ENCODE data around the gene CLCN2. TPM values are rescaled to one million over a fixed set of nuclear protein-coding genes. Genes with fewer than 3 reads are reported as not detected.
A peak's percentile ranks its signal among the peaks of the same experiment; 100 is the strongest.

The CLCN2 gene
- total RNA-seq, 1 experiment from 2014 or later = 3.5 TPM

DNA sequence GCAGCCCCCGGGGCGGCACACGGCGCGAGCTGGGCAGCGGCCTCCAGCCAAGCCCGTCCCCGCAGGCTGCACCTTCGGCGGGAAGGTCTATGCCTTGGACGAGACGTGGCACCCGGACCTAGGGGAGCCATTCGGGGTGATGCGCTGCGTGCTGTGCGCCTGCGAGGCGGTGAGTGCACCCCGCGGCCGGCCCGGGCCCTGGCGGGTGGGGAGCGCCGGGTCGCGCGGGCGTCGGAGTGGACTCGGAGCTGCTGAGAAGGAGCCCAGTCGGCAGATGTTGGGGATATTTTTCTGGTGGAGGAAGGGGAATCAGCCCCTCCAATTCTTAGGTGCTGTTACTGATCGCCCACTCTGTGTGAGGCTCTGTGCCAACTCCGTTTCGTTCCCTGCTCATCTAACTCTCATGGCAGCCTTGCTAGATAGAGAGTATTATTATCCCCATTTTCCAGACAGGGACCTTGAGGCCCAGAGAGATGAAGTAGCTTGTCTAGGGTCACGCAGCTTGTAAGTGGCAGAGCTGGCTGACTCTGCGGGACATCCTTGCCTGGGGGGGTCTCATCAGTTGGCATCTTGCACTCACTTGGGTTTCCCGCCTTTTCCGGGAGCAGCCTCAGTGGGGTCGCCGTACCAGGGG lies 19.3 kb upstream of the CLCN2 start:
- no peak for DNase-seq (ENCODE audit: low read depth)

DNA sequence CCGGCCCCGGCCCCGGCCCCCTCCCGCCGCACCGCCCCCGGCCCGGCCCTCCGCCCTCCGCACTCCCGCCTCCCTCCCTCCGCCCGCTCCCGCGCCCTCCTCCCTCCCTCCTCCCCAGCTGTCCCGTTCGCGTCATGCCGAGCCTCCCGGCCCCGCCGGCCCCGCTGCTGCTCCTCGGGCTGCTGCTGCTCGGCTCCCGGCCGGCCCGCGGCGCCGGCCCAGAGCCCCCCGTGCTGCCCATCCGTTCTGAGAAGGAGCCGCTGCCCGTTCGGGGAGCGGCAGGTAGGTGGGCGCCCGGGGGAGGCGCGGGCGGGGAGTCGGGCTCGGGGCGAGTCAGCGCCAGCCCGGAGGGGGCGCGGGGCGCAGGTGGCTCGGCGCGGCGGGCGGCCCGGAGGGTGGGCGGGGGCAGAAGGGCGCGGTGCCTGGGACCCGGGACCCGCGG lies 18.8 kb upstream of the CLCN2 start:
- peak; percentile 65 for DNase-seq (ENCODE audit: low read depth)

DNA sequence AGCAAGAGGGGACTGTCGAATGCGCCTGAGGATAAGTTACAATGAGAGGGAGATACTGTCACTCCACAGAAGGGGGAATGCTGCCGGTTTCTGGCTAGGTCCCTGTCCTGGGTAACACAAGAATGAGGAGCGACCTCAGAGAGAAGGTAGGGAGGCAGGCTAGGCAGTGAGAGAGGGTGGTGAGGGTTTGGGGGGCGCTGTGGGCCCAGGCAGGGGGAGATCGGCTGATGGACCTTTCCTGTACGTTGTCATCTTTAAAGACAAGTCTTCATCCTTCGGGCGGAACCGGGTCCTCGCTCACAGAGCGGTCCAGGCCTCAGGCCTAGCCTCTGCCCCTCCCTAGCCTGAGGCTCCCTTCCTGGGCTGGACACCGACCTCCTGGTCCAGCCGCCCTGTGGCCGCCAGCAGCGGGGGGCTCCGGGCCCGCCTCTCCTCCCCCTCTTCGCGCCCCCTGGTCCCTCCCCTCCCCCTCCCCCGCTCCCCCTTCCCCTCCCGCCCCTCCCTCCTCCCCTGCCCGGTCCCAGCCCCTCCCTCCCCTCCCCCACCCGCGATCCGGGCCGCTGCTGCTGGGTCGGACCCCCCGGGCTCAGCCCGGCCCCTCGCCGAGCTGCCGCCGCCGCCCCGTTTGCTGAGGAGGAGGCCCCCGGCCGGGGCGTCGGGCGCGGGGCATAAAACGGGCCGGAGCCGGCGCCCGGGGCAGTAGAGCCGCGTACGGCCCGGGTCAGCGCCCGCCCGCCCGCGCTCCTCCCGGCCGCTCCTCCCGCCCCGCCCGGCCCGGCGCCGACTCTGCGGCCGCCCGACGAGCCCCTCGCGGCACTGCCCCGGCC lies 18.2 kb upstream of the CLCN2 start, which contains the start of gene CHRD:
Gene CHRD (plus strand): TSS at position 697 of the 827 bp plus-strand sequence. CDS start 265 bp downstream, outside the sequence.
- no peak for DNase-seq (ENCODE audit: low read depth)

DNA sequence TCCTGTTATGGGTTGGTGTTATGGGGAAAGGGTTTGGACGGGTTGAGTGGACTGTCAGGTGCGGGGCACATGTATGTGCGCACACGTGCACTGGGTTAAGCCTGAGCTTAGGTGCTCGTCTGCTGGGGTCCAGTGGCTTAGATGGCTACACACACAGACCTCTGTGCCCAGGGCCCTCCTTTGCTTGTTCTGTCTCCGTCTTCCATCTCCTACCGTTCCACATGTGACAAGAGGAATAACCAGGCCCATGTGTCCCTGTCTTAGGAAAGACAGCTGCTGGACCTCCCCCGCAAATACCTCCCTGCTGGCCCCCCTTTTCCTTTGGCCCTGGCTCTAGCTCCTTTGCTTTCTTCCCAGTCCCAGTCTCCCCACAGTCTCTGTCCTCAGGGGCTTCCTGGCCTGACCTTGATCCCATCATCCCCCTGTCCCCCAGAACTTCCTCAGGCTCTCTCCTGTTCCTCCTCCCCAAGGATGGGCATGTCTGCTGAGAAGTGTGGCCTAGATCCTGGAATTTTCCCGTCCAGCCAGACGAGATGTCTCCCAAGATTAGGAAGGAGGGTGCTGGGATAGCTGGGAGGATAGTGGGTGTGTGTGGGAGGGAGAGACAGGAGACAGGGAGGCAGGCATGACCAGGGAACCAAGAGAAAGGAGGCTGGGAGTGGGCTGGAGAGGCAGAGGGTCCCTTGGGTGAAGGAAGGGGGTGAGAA lies 17.4 kb upstream of the CLCN2 start:
- no peak for DNase-seq (ENCODE audit: low read depth)

DNA sequence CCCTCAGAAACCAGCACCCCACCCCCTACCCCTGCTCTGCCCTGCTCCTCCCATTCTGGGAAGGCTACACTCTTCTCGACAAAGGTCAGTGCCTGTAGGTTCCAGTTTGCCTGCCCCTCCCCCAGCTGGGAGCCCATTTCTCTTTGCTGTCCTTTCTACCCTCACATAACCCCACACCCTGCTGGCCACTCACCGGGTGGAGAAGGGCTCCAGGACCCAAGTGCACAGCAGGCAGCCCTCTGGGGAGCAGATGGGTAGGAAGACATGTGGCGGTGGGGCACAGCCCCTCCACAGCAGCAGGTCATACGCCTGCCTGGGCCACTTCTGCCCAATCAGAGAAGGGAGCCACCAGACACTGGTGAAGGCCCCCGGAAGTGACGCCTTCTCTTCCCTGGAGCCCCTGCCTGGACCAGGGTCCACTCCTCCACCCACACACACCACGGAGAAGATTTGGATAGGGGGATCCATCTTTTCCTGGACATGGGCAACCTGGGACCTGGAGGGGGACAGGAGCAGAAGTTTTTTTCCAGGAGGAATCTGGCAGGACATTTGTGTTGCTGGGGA lies 16.6 kb upstream of the CLCN2 start, which contains the start of gene THPO:
Gene THPO (minus strand): TSS at position 326 of the 564 bp plus-strand sequence. CDS start 1,948 bp downstream, outside the sequence.
- DNase-seq (ENCODE audit: low read depth) = no peak

DNA sequence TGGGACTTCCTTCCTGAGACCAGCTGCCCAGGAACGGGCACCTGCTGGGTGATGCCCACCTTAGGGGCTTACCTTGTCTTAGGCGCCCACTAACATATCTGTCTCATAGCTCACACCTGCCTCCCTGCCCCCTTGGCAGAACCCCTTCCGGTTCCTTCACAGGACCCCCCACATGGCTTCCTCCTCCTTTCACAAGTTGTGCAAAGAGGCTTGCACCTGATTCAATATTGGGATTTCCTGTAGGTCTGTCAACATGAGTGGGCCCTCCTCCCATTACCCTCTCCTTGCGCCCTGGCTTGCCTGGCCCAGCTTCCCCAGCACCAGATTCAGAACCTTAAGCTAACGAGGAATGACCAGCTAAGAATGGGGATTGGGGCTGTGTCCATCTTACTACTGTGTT lies 16.0 kb upstream of the CLCN2 start:
- DNase-seq (ENCODE audit: low read depth) = no peak

DNA sequence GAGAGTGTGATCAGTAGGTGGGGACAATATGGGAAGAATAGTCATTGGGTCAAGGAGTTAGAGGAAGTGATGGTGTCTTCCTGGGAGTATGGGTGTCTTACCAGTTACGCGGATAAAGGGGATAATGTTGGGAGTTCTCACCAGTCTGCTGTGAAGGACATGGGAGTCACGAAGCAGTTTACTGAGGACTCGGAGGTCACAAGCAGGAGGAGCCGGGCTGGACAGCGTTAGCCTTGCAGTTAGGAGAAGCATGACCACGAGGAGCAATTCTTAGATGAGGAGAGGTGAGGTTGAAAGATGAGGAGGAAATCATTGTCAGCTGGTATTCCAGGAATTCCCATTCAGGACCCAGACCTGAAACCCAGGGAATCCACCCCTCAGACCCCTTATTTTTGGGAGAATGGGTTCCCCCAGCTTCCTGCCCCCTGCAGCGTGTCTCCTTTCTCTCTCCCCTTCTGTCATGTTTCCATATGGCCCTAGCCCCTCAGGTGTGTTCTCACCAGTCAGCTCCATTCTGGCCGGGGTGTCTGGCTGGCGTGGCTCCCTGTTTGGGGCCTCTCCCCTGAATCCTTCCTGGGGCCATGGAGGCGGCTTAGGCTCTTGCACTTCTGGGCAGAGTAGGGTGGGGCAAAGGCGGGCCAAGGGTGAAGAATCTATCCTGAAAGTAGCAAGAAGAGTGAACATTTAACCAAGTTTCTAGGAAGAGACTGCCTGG lies 14.5 kb upstream of the CLCN2 start:
- DNase-seq (ENCODE audit: low read depth) = no peak

DNA sequence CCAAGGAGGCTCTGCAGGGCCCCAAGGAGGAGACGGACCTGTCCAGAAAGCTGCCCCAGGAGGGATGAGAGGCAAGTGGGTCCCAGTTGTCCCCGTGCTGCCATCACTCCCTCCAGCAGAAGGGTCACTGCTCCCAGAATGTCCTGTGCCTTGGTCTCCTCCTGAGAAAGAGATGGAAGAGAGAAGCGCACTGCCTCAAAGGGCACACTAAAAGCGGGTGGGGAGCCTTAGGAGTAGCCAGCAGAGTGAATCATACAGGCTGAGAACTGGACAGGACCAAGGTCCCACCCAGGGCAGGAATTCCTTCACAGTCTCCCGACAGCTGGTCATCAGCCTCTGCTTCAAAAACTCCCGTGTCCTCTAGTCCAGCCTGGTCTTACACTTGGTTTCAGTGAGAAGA lies 12.0 kb upstream of the CLCN2 start:
- no peak for DNase-seq (ENCODE audit: low read depth)

DNA sequence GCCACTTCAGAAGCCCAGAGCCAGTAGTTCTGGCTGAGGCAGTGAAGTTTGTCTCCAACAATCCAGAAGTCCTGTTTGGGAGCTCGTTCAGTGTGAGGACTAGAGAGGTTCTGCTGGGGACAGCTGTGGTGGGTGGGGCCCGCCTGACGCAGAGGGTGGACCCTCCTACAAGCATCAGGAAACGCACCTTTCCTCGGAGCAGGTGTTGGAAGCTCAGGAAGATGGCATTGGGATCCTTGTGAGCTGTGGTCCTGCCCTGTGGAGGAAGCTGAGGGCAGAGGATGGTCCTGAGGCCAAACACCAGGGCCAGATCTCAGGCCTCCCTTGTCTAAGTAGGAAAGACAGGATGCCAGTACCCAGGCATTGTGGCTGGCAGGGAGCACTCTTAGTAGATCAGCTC lies 11.5 kb upstream of the CLCN2 start:
- DNase-seq (ENCODE audit: low read depth) = no peak

DNA sequence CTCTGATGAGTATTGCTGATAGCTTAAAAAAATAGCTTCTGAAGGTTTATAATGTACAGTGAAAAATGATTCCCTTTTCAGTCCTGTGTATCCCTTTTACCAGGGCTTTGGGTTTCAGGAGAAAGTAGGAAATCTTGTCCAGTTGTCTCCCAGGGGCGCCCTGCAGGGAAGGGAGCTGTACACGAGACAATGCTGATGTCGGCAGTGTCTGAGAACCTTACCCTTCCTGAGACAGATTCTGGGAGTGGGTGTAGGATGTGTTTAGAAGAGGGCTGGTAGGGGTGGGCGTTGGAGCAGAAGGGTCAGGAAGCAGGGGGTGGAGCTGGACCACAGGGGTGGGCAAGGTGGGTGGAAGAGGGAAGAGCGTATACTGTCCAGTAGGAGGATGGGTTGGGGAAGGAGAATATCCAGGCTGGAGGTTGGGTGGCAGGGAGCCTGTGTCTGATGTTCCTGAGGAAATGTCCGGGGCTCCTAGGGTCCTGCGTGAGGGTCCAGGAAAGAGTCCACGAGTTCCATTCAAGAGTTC lies 11.0 kb upstream of the CLCN2 start:
- DNase-seq (ENCODE audit: low read depth) = no peak

DNA sequence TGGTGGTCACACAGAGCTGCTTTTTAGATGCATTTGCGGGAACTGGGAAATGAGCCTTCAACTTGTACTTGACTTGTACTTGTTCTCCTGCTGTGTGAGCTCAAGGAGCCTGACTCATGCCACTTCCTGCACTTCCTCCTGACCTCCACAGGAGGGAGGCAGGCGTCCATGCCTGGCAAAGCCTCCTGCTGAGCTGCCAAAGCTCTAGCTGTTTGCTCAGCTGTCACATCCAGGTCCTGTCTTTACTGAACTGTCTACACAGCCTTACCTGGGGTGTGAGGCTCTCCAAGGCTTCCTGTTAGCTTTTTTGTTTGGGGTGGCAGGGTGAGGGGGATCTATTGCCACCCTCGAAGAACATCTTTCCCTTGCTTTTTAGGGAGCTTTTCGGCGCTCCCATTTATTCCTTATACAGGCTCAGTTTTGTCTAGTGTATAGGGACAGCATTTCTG lies 10.2 kb upstream of the CLCN2 start:
- DNase-seq (ENCODE audit: low read depth) = peak; percentile 91

DNA sequence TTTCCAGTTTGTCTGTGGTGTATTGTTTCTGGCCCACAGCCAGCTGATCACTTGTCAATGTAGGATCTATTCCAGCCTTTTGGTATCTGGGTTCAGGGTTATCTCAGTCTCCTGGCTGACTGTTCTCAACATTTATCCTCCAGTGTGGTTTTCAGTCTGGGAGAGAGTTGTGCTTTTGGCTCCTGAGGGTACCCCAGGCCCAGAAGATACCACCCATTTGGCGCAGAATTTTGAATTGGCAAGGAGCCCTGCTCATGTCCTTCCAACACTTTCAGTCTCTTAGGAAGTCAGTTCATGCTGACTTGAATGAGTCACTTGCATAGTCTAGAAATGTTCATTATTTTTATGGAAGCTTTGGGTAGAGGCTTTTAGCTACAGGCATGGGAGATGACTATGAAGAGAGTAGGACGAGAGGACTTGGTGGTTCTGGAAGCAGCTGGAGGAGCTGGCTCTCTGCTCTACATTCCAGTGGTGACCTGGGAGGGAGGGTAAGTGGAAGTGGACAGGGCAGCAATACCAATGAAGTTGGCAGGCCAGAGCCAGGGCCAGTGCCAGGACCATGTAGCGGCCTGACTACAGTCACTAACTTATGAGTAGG lies 7.3 kb upstream of the CLCN2 start:
- no peak for DNase-seq (ENCODE audit: low read depth)

DNA sequence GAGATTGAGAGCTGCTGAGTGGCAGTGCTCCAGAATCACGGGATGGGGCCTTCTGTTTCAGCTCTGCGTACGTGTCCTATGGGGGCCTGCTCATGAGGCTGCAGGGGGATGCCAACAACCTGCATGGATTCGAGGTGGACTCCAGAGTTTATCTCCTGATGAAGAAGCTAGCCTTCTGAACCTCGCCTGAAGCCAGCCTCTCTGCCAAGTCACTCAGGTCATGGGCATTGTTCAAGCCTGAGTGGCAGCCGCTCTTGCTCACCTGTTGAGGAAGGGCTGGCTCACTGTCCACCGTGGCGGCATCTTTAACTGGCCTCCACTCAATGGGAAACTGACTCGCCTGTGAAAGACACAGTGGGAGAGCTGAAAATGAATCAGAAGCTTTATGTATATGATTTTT lies 6.7 kb upstream of the CLCN2 start:
- DNase-seq (ENCODE audit: low read depth) = no peak

DNA sequence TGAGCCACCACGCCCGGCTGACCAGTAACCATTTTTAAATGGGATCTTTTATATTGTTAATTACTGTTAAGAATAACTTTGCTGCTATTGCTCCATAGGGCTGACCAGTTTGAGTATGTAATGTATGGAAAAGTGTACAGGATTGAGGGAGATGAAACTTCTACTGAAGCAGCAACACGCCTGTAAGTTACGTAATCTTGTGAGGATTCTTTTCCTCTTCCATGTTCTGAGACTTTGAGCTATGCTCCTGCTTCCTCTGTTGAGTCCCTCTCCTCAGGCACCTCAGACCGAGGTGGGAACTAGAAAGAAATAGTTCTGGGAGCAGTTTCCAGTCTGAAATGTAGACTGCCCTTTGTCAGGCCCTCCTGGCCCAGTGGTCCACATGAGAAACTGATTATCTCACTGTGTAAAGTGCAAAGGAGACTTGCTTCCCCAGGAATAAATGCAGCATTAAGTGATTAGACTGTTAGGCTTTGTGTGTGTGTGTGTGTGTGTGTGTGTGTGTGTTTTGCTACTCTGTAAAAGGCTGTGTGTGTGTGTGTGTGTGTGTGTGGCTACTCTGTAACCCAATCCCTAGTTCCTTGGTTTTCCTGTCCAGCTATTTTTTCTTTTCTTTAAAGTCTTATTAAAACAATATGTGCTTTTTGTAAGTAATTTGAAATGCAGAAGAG lies 5.3 kb upstream of the CLCN2 start:
- no peak for DNase-seq (ENCODE audit: low read depth)

DNA sequence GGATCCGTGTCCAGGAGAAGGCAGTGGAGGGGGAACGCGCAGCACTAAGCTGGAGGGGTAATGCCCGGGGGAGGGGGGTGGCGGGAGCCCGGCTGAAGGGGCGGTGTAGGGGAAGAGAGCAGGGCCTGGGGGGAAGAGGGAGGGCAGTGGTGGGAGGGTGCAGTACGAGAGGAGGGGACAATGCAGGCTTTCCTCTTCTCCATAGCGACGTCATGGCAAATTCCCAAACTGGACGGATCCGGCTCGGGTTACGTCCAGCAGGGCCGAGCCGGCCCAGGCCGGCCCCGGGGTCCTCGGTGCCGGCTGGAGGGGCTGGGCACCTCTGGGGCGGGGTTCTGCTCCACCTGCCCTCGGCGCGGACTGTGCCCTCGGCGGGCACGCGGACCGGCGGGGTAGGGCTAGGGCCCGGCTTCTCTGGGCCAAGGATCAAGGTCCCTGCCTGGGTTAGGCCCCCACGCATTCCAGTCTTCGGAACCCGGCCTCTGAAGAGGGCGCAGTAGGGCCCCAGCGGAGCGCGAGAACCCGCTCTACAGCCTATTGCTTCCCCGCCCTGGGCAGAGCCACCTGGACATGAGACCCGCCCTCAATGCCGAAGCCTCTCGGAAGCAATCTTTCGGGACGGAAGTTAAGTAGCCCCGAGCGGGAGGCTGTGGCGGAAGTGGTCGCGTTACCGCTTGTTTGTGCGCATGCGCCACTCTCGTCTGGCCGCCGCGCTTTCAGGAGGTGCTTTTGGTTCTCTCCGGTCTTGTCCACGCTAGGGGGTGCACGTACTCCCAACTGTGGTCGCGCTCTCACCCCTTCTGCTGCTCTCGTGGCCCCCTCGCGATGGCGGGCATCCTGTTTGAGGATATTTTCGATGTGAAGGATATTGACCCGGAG lies 1.5 kb upstream of the CLCN2 start:
- peak; percentile 99 for DNase-seq (ENCODE audit: low read depth)

DNA sequence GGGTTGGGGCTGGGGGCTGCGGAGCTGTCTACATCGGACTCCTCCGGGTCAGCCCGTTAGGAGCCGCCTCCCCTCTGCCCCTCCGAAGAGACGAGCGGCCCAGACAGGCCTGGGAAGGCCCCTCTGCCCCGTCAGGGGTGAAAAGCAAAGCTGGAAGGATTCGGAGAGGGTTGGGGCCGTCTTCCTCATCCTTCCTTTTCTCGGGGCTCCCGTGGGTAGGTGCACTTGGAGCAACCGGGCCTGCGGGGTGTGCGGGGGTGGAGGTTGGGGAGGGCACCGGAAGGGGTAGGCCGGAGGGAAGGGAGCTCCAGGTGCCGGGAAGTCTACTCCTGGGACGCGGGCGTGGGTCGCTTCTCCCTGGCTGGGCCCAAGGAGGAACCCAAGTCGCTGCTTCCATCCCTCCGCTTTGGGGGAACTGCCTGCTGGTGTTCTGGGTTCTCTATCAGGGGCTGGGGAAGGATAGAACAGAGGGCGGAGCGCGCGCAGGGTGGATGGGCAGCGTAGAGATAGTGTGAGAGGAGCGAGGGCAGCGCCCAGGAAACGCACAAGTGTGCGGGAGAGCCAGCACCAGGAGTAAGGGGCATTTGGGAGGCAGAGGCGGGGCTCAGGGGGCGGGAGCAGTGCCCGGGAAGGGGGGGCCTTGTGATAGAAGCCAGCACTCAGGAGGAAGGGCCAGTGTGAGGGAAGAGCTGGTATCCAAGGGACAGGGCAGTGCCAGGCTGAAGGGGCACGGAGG lies 695 bp upstream of the CLCN2 start:
- DNase-seq (ENCODE audit: low read depth) = peak; percentile 79

DNA sequence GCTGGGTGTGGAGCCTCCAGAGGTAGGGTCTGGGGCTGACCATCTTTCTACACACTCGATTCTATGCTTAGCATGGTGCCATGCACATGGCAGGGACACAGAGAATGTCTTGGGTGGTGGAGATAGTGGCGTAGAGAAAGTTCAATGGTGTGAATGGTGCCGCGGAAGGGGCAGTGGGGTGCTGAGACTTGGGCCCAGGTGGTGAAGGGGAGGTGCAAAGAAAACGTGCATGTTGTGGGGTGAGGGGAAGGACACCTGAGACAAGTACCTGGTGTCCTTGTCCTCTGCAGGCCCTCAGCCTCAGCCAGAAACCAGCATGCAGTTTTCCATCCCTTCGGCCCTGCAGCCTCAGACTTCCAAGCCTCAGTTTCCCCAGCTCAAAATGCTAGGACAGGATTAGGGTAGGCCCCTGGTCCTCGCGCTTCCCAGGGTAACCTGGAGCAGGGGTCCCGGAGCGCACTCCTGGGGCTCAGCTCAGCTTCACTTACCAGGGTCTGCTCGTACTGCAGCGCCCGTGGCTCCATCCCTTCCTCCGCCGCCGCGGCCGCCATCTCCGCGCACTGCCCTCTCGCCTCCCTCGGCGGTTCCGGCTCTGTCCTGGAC lies 375 bp downstream of the CLCN2 start:
- DNase-seq (ENCODE audit: low read depth) = no peak
